Spleen (tissue), 7 donors: ENCODE data around the gene IFIT2.

ENCODE experiments used
- POLR2A ChIP-seq, 3 donors: fragments of 450-650 bp; IDR thresholded peaks; one replicate each; pipeline ENCODE4 v1.5.1; 2017; ENCODE audit warnings: antibody characterized with exemption in 3 of 3, mild to moderate bottlenecking in 1 of 3
- POLR2AphosphoS5 ChIP-seq, 3 donors: sonication (generic); formaldehyde crosslinking; IDR thresholded peaks; one replicate each; pipeline ENCODE4 v1.5.1; 2017; ENCODE audit warnings: antibody characterized with exemption in 3 of 3
- TF ChIP-seq, protein P1 (sequence below), 11 experiments: fragments of 200-600 bp in 7 of 11; fragments of 450-650 bp in 4 of 11; sonication (generic) in 4 of 11; IDR thresholded peaks in 8 of 11; conservative IDR thresholded peaks in 3 of 11; 1 replicate in 7 of 11; 2 replicates in 4 of 11; pipeline versions ENCODE4 v1.4.0 to v1.8.0; 2016 to 2021; ENCODE audit warnings: antibody characterized with exemption in 11 of 11, inconsistent platforms in 4 of 11, mild to moderate bottlenecking in 1 of 11
- donor health status: DM: no; HTN: no; CAD: no; lungs with moderate emphysema.
- donor health status: DM: no; HTN: no; CAD: no.
- donor health status: DM: no; HTN: no; CAD: no.

DNA sequence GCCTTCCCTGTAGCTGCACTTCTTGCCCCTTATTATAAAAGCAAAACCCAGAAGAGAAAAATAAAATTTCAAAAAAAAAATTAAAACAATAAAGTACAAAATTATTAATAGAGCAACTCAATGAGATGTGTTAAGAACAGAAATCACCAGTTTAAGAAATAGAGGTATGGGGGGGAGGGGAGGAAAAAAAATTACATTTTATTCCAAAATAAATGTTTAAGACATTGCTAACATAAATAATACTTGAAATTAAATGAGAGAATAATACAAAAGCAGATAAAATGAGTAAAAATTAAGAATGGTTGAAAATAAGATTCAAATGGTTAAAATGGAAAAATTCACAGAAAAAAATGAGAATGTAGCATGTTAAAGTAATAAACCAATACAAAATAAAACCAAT is 3.1 kb downstream of the IFIT2 start:
- TF ChIP-seq, protein P1, sequence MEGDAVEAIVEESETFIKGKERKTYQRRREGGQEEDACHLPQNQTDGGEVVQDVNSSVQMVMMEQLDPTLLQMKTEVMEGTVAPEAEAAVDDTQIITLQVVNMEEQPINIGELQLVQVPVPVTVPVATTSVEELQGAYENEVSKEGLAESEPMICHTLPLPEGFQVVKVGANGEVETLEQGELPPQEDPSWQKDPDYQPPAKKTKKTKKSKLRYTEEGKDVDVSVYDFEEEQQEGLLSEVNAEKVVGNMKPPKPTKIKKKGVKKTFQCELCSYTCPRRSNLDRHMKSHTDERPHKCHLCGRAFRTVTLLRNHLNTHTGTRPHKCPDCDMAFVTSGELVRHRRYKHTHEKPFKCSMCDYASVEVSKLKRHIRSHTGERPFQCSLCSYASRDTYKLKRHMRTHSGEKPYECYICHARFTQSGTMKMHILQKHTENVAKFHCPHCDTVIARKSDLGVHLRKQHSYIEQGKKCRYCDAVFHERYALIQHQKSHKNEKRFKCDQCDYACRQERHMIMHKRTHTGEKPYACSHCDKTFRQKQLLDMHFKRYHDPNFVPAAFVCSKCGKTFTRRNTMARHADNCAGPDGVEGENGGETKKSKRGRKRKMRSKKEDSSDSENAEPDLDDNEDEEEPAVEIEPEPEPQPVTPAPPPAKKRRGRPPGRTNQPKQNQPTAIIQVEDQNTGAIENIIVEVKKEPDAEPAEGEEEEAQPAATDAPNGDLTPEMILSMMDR (IDR thresholded peaks at IDR 0.05 in 8 of 11, conservative IDR thresholded peaks at IDR 0.05 in 3 of 11): no peak
- TF ChIP-seq POLR2A (IDR thresholded peaks at IDR 0.05) (no peak), POLR2AphosphoS5 (IDR thresholded peaks at IDR 0.05) (no peak)
